ENCODE results near the gene JPH4.

JPH4 gene

DNA sequence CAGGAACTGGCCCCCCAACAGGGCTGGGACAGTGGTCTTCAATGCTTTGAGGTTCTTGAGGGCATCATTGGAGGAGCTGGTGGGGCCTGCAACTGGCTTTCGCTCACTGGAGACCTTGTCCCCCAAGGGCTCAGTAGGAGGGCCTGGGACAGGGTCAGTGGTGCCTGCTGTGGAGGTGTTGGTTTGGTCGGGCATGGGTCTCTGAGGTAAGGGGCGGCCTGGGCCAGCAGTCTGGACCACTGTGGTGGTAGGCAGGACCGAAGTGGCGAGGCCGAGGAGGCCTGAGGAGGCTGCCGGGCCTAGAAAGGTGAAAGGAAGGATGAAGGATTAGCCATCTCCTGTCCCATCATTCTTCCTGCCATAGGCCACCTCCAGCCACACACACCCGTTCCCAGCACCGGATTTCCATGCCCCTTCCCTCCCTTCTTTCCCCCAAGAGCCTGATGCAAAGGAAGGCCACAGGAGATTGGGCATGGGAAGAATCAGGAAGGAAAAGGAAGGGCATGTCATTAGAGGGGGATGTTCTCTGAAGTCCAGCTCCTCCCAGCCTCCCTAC lies 55.9 kb downstream of the JPH4 start:
- FAIRE-seq, result no peak

DNA sequence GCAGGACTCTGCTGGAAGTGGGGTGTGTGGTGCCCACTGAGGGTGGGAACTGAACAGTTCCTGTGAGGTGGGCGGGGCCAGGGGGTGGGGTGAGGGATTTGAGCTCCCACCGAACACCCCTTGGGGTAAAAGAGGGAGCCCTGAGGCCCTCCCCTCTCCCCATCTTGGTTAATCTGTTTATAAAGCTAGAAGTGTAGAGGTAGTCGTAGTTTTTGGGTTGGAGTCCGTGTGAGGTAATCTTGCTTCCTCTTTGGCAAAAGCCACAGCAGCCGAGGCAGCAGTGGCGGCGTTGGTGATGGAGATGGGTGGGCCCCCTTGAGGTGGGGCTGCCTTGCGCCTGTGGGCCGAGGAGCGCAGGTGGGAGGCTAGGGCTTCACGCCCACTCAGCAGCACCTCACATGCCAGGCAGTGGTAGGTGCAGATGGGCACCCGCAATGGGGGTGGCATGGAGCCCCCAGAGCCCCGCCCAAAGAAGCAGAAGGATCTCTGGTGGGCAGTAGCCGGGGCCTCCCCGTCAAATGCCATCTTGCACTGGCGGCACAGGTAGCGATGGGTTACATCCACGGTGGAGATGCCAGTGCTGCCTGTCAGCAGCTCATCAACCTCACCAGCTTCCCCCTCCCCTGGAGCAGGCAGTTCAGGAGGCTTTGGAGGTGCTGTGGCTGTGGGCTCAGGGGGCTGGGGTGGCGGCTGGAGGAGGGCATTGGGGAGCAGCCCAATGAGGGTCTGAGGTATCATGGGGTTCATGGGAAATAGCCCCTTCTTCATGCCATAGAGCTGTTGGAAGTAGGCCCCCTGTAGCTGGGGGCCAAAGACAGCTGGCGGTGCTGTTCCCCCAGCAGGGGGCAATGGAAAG lies 56.6 kb downstream of the JPH4 start:
- FAIRE-seq, result no peak

DNA sequence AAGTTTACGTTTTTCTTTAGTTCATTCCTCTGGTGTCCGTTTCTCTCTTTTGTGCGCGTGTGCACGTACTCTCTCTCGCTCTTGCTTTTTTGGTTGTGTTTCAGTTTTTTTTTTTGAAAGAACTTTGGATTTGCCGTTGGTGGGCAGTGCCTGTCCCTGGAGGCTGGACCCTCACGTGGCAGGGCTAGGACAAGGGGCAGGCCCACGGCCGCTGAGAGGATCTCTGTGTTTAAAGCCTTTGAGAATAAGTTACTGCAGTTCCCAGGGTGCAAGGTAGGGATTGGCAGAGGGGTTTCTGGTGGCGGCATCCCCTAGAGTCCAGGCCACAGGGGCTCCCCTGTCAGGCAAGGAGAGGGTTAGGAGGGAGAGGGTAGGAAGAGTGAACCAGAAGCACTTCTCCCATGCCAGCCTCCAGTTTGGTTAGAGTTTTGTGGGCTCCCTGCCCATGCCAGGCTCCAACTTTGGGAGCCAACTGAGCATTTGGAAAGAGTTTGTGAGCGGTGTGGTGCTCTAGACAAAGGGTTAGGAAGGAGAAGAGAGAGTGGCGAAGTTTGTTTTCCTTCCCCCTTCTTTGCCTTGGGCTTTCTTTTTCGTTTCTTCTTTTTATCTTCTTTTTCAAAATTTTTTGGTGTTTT lies 57.6 kb downstream of the JPH4 start:
- no peak for FAIRE-seq

DNA sequence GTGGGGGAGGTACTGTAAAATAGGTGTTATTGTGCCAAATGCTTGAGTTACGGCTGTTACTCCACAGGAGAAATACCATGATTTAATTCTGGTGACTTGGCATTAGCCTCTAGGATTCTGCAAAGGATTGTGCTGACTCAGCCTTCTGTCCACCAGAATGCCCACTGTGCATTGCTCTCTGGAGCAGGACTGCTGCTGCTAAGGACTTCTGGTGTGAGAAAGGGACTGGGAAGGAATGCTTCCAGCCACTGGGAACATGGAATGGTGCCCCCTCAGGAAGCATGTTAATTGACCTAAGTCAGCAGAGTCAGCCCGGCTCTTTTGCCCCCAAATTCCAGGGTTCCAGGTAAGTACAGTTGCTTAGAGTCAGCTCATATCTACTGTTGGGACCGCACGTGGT lies 59.9 kb downstream of the JPH4 start:
- FAIRE-seq, result no peak

All from A204.1 (cell line).